HEK293 (cell line): ENCODE data around the gene OR2AT4.
A peak's percentile ranks its signal among the peaks of the same experiment; 100 is the strongest.

Source experiments
- CTCF ChIA-PET: fragments of 350-600 bp; formaldehyde crosslinking; extraction: SDS; loops from one replicate; lab custom pipeline; 2021; ENCODE audit warnings: antibody characterized with exemption; lab: Yijun Ruan, JAX
- POLR2A ChIA-PET: fragments of 300-600 bp; formaldehyde crosslinking; extraction: SDS; loops from one replicate; lab custom pipeline; 2020; ENCODE audit warnings: antibody characterized with exemption, inconsistent platforms; lab: Yijun Ruan, JAX
- H3K27ac ChIP-seq: fragments of 200-500 bp; sonication (Bioruptor generic); 2 replicates; pipeline ENCODE4 v1.5.1; 2014; ENCODE audit warnings: low read depth, low read length, control low read depth, inconsistent platforms; ENCODE audit errors: extremely low read depth
- H3K36me3 ChIP-seq, 2 experiments: fragments of 200-500 bp in 1 of 2; sonication (Bioruptor generic) in 1 of 2; 1 replicate in 1 of 2; 2 replicates in 1 of 2; pipeline ENCODE4 v1.5.1; 2014 to 2017; ENCODE audit warnings: inconsistent platforms in 2 of 2, low read length in 2 of 2; ENCODE audit not compliant: control insufficient read depth in 2 of 2, insufficient read depth in 1 of 2
- H3K4me1 ChIP-seq: fragments of 200-500 bp; sonication (Bioruptor generic); 2 replicates; pipeline ENCODE4 v1.5.1; 2014; ENCODE audit warnings: mild to moderate bottlenecking, low read length, inconsistent platforms; ENCODE audit not compliant: control insufficient read depth, insufficient read depth
- H3K4me3 ChIP-seq: 2 replicates; pipeline ENCODE4 v1.5.1; 2011; ENCODE audit warnings: low read depth, mild to moderate bottlenecking, control low read depth, low read length, moderate library complexity
- H3K9me3 ChIP-seq: fragments of 200-500 bp; sonication (Bioruptor generic); 2 replicates; pipeline ENCODE4 v1.5.1; 2014; ENCODE audit warnings: low read depth, low read length, inconsistent platforms; ENCODE audit not compliant: control insufficient read depth, insufficient read depth
- CTCF ChIP-seq: fragments of 450-650 bp; formaldehyde crosslinking; IDR thresholded peaks from 2 replicates; pipeline ENCODE4 v1.5.1; 2016; ENCODE audit warnings: missing biosample characterization, missing genetic modification characterization
- FEZF1 ChIP-seq: fragments of 450-650 bp; formaldehyde crosslinking; IDR thresholded peaks from 2 replicates; pipeline ENCODE4 v1.5.1; 2016; ENCODE audit warnings: missing biosample characterization, missing genetic modification characterization
- HOXA7 ChIP-seq: sonication (generic); formaldehyde crosslinking; IDR thresholded peaks from 2 replicates; pipeline ENCODE4 v1.8.1; 2022; ENCODE audit warnings: missing genetic modification reagents, borderline replicate concordance
- INSM2 ChIP-seq: fragments of 450-650 bp; formaldehyde crosslinking; IDR thresholded peaks from 2 replicates; pipeline ENCODE4 v1.5.1; 2016; ENCODE audit warnings: missing biosample characterization, missing genetic modification characterization
- KLF17 ChIP-seq: fragments of 450-650 bp; formaldehyde crosslinking; IDR thresholded peaks from 2 replicates; pipeline ENCODE4 v1.5.1; 2016; ENCODE audit warnings: missing biosample characterization, missing genetic modification characterization
- OVOL3 ChIP-seq: fragments of 450-650 bp; formaldehyde crosslinking; IDR thresholded peaks from 2 replicates; pipeline ENCODE4 v1.5.1; 2016; ENCODE audit warnings: missing biosample characterization, missing genetic modification characterization
- SCRT2 ChIP-seq: fragments of 450-650 bp; formaldehyde crosslinking; IDR thresholded peaks from 2 replicates; pipeline ENCODE4 v1.5.1; 2016; ENCODE audit warnings: missing biosample characterization, missing genetic modification characterization
- ZBTB1 ChIP-seq: fragments of 450-650 bp; formaldehyde crosslinking; IDR thresholded peaks from 2 replicates; pipeline ENCODE4 v1.5.1; 2016; ENCODE audit warnings: missing biosample characterization, missing genetic modification characterization
- ZBTB26 ChIP-seq: fragments of 450-650 bp; formaldehyde crosslinking; optimal IDR thresholded peaks from 2 replicates; pipeline ENCODE3; 2016; ENCODE audit warnings: missing biosample characterization, mild to moderate bottlenecking, missing genetic modification characterization
- ZNF10 ChIP-seq: fragments of 450-650 bp; formaldehyde crosslinking; IDR thresholded peaks from 2 replicates; pipeline ENCODE4 v1.5.1; 2017; ENCODE audit warnings: missing biosample characterization, missing genetic modification characterization
- ZNF2 ChIP-seq: fragments of 450-650 bp; formaldehyde crosslinking; IDR thresholded peaks from 2 replicates; pipeline ENCODE4 v1.5.1; 2016; ENCODE audit warnings: missing biosample characterization, missing genetic modification characterization
- ZNF280D ChIP-seq: fragments of 450-650 bp; formaldehyde crosslinking; IDR thresholded peaks from 2 replicates; pipeline ENCODE4 v1.5.1; 2016; ENCODE audit warnings: missing biosample characterization, missing genetic modification characterization
- ZNF391 ChIP-seq: fragments of 450-650 bp; formaldehyde crosslinking; IDR thresholded peaks from 2 replicates; pipeline ENCODE4 v1.5.1; 2016; ENCODE audit warnings: low read depth, missing biosample characterization, missing genetic modification characterization, borderline replicate concordance
- ZNF513 ChIP-seq: fragments of 450-650 bp; IDR thresholded peaks from 2 replicates; pipeline ENCODE4 v1.5.1; 2018; ENCODE audit warnings: missing biosample characterization, missing genetic modification characterization
- ZNF558 ChIP-seq: fragments of 450-650 bp; formaldehyde crosslinking; IDR thresholded peaks from 2 replicates; pipeline ENCODE4 v1.5.1; 2016; ENCODE audit warnings: missing biosample characterization, missing genetic modification characterization
- ZNF585B ChIP-seq: fragments of 450-650 bp; formaldehyde crosslinking; IDR thresholded peaks from 2 replicates; pipeline ENCODE4 v1.5.1; 2016; ENCODE audit warnings: missing biosample characterization, missing genetic modification characterization
- ZNF610 ChIP-seq: fragments of 450-650 bp; formaldehyde crosslinking; IDR thresholded peaks from 2 replicates; pipeline ENCODE4 v1.5.1; 2016; ENCODE audit warnings: missing biosample characterization, missing genetic modification characterization, borderline replicate concordance
- ZNF654 ChIP-seq: fragments of 450-650 bp; formaldehyde crosslinking; IDR thresholded peaks from 2 replicates; pipeline ENCODE4 v1.5.1; 2016; ENCODE audit warnings: low read depth, missing biosample characterization, missing genetic modification characterization
- ZSCAN16 ChIP-seq: fragments of 450-650 bp; formaldehyde crosslinking; IDR thresholded peaks from 2 replicates; pipeline ENCODE4 v1.5.1; 2016; ENCODE audit warnings: missing biosample characterization, missing genetic modification characterization

The OR2AT4 gene

GRCh38 chr11:75141166-75141565 is 44.5 kb upstream of the OR2AT4 start:
- Histone ChIP-seq H3K9me3 (no peaks in the 10 kb centered on the region), H3K27ac (no peak overlapping the region), H3K4me3 (no peak overlapping the region), H3K4me1 (no peaks in the 10 kb centered on the region), H3K36me3 (no peaks in the 10 kb centered on the region)
- ChIA-PET POLR2A (no interaction called here), CTCF (interaction anchor here (0.5 to 12.3 kb wide), 49 partner anchors 9 to 1124 kb away, joined by 3 to 298 read pairs (median 5); partner anchors contain the start of genes SLCO2B1 and TPBGL)
- TF ChIP-seq ZNF10 (tag by site-specific recombination) (peak; percentile 96), ZNF585B (tag by site-specific recombination) (no peak)

- TF ChIP-seq CTCF (tag by site-specific recombination) (peak; percentile 77), KLF17 (tag by site-specific recombination) (0 out of 2 replicates have a peak, but pooled peaks have one; percentile 29), SCRT2 (peak; percentile 79), ZNF654 (tag by site-specific recombination) (peak; percentile 47), ZNF2 (peak; percentile 48; the same call in 1 of the 2 replicates), ZNF558 (no peak)
- POLR2A ChIA-PET, result interaction anchor here (0.6 kb wide), 1 partner anchor 226 kb away, joined by 6 read pairs; no protein-coding TSS in a partner anchor
Measured at GRCh38 chr11:75140269-75141138, 43.8 kb upstream of the OR2AT4 start.

GRCh38 chr11:75135651-75136050 is 39.0 kb upstream of the OR2AT4 start:
- H3K4me1 ChIP-seq, result no peaks in the 10 kb centered on the region
- ChIA-PET CTCF (interaction anchor here (0.7 to 12.3 kb wide), 4 partner anchors 69 to 113 kb away, joined by 4 to 298 read pairs (median 9); no protein-coding TSS in a partner anchor), POLR2A (no interaction called here)
- no peak overlapping the region for H3K4me3 ChIP-seq
- no peaks in the 10 kb centered on the region for H3K36me3 ChIP-seq
- no peaks in the 10 kb centered on the region for H3K9me3 ChIP-seq
- H3K27ac ChIP-seq, result no peak overlapping the region
- TF ChIP-seq ZBTB1 (tag by site-specific recombination), result no peak
- TF ChIP-seq ZNF610 (tag by site-specific recombination), result no peak
- TF ChIP-seq HOXA7 (CRISPR knock-in tag), result no peak
- no peak for TF ChIP-seq ZNF391 (tag by site-specific recombination)
- no peak for TF ChIP-seq FEZF1 (tag by site-specific recombination)
- TF ChIP-seq ZNF558, result no peak
- no peak for TF ChIP-seq ZSCAN16 (tag by site-specific recombination)
- TF ChIP-seq ZNF280D (tag by site-specific recombination), result no peak
- TF ChIP-seq OVOL3 (tag by site-specific recombination), result no peak
- TF ChIP-seq ZBTB26, result no peak
- no peak for TF ChIP-seq INSM2 (tag by site-specific recombination)
- no peak for TF ChIP-seq ZNF513

More at GRCh38 chr11:75140269-75141138, 43.8 kb upstream of the OR2AT4 start:
- Histone ChIP-seq H3K36me3 (no peaks in the 10 kb centered on the region), H3K9me3 (no peaks in the 10 kb centered on the region), H3K4me3 (no peak overlapping the region), H3K27ac (no peak overlapping the region), H3K4me1 (no peaks in the 10 kb centered on the region)
- CTCF ChIA-PET, result interaction anchor here (0.6 to 12.3 kb wide), 64 partner anchors 10 to 1852 kb away, joined by 3 to 298 read pairs (median 5); partner anchors contain the start of genes NEU3, SLCO2B1 and TPBGL
